ENCODE measurements around the gene TALDO1.

DNA sequence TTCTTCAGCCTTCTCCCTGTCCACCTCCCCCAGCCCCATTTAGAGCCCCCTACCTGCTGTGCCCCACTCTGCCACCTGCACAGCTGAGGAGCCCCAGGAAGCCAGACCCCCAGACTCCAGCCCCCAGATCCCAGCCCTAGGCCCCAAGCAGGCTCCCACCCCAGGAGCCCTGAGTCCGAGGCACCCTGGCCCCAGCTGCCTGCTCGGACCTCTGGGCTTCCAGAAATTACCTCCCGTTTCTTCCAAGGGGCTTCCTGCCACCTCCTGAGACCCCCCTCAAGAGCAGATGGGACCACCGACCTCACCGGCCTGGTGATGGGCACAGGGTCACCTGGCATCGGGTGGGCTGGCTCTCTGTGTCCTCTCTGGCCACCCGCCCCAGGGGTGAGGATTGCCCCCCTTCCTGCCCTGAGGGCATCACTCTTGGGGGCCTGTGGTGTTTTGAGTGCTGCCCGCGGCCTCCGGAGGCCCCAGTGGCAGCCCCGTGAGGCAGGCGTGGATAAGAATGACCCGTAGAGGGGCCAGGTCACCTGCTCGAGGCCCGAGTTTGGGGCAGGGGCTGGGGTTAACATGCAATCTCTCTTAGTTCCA is 18.3 kb upstream of the TALDO1 start:
- TF ChIP-seq, protein P1, sequence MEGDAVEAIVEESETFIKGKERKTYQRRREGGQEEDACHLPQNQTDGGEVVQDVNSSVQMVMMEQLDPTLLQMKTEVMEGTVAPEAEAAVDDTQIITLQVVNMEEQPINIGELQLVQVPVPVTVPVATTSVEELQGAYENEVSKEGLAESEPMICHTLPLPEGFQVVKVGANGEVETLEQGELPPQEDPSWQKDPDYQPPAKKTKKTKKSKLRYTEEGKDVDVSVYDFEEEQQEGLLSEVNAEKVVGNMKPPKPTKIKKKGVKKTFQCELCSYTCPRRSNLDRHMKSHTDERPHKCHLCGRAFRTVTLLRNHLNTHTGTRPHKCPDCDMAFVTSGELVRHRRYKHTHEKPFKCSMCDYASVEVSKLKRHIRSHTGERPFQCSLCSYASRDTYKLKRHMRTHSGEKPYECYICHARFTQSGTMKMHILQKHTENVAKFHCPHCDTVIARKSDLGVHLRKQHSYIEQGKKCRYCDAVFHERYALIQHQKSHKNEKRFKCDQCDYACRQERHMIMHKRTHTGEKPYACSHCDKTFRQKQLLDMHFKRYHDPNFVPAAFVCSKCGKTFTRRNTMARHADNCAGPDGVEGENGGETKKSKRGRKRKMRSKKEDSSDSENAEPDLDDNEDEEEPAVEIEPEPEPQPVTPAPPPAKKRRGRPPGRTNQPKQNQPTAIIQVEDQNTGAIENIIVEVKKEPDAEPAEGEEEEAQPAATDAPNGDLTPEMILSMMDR (IDR thresholded peaks at IDR 0.05): no peak
- TF ChIP-seq POLR2A (IDR thresholded peaks at IDR 0.05): no peak

All from testis (tissue), 2 donors.